GM18867 (cell line): Measurements from ENCODE around the gene CSGALNACT2.

Experiments used
- ATAC-seq: cut with Tn5 transposase; IDR thresholded peaks from one replicate; pipeline ENCODE4 v1.9.1; 2021; ENCODE audit warnings: mild to moderate bottlenecking, moderate library complexity; ENCODE audit not compliant: unreplicated experiment

CSGALNACT2 gene

DNA sequence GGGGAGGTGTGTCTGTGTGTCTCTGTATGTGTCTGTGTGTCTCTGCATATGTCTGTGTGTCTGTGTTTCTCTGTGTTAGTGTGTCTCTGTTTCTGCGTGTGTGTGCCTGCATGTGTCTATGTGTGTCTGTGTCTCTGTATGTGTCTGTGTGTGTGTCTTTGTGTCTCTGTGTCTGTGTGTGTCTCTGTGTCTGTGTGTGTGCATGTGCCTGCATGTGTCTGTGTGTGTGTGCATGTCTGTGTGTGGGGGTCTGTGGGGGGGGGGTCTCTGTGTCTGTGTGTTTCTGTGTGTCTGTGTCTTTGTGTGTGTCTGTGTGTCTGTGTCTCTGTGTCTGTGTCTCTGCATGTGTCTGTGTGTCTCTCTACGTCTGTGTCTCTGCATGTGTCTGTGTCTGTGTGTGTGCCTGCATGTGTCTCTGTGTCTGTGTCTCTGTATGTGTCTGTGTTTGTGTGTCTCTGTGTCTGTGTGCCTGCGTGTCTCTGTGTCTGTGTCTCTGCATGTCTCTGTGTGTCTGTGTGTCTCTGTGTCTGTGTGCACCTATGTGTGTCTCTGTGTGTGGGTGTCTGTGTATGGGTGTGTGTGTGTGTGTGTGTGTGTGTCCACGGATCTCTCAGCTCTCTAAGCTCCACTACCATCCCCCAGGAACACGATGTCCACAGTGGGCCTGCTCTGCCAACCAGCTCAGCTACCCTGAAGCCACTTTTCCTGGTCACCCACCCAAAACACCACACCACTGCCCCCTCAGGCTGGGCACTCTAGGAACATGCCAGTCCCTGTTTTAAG, 87.0 kb downstream of the CSGALNACT2 start:
- no peak for ATAC-seq

- no peak for ATAC-seq
Measured at GRCh38 chr10:43225787-43226153, 87.5 kb downstream of the CSGALNACT2 start.

GRCh38 chr10:43226441-43226840, 88.2 kb downstream of the CSGALNACT2 start:
- ATAC-seq = no peak

DNA sequence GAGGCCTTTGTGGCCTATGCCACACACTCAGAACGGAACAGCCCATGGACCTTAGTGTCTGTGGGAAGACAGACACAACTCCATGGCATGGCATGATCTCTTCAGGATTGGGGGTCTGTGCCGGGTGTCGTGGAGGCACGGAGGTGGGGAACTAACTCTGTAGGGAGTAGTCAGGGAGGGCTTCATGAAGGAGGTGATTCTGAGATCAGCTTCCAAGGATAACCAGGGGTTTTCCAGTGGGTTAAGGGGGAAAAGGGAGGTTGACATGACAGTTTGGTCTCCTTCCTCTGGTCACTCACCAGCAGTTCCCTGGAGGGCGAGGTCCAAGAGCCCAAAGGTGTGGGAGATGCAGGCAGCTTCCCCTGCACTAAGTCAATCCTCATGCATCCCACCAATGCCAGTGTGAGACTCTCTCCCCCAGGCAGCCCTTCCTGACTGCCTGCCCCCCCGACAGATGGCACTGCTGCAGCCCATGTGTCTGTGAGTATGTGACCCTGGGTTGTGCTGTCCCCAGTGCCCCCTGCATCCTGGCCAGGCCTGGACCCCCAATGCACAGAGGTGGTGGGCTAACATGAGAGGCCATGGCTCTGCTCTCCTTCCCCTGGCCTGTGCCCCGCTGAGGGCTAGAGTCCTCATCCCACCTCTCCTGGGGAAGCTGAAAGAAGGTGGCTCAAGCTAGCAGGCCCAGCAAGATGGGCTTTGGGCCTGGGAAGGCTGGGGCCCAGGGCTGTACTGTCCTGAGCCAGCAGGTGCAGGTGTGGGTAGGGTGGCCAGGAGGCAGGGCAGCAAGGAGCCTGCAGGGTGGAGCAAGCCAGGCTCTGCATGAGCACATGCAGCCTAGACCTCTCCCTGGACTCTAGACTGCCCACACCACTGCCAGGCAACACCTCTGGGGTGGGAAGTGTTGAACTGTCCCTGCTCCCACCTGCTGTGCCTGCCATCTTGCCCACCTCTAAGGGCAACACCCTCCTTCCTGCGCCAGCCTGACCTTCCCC, 88.9 kb downstream of the CSGALNACT2 start:
- no peak for ATAC-seq

DNA sequence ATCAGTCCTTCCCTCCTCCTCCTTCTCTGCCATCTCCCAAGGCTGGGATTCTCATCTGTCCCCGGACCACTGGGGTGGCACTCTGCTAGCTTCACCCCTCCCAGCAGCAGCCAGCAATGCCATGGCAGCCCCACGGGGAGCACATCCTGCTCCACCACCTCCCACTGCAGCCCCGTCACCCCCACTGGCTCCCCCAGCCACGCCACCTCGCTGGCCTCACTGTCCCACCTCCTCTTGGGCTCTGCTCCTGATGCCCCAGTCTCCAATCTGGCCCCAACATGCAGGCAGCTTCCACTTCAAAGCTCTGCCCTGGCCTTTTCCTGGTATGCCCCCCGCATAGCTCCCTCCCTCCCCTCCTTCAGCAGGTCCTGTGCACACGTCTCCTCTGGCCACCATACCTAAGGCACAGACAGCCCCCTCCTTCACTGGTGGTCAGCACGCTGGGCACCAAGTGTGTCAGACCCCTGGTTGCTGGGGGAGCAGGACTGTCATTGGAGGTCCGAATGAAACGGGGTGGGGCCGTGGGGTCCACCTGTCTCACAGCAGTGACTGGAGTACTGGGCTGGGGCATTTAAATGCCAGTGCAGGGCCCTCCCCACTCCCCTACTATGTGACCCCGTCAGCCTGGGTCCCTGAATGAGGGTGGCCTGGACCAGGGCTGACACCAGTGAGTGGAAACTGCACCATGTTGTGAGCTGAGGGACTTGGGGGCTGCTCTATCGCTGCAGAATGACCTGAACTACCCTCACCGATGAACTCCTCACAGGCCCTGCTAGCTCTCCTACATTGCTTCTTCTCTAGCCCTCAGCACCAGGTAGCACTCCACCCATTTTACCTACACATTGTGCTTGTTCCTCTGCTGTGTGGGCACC, 89.9 kb downstream of the CSGALNACT2 start:
- no peak for ATAC-seq

DNA sequence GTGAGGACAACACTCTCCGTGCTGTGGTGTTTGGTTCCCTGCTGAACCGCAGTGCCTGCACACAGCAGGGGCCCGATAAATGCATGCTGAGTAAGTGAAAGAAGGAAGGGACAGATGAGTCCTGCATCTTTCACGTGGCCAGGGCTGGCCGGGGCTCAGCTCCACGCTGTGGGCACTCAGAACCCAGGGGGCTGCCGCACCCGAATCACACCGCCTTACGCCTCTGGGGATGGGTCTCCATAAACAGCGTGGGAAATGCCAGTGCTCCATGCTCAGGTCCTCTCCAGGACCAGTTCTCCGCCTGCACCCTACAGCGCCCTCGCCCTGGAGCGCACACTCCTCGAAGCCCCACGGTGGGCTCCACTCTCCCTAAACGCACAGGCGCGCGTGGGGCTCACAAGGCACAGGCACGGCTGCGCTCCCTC, 90.5 kb downstream of the CSGALNACT2 start:
- ATAC-seq = no peak

DNA sequence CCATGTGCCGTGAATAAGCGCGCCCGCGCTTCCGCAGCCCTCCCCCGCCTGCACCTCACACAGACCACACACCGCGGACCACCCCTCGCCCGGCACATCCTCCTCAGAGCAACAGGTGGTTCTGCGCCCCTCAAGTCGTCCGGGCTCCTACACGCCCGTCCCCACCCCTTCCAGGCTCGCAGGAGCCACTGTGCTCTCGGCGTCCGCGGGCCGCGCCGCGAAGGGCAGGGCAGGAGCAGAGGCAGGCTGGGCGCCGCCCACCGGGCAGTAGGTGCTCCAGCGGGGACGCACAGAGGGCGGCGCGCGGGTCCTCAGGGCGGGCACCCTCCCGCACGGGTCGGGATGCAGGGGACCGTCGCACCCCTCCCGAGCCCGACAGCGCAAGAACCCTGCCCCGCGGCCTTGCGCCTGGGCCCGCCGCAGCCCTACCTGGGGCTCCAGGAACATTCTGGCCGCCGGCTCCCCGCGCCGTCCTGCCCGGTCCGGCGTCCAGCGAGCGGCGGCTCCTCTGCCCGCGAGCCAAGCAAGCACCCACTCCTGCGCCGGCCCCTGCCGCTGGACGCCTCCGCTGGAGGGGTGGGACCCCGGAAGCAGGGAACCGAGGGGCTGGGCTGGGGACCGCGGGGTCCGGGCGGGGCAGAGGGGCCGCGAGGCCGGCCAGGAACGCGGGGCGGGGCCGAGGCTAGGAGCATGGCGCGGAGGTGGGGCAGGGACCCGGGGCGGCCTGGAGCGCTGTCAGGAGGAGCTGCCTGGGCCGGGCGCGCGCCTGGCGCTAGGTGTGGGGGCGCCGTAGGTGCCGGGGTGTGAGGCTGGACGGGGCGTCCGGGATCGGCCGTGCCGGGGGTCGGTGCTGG, 91.2 kb downstream of the CSGALNACT2 start:
- no peak for ATAC-seq

- no peak for ATAC-seq
Measured at GRCh38 chr10:43230101-43230908, 92.1 kb downstream of the CSGALNACT2 start.

DNA sequence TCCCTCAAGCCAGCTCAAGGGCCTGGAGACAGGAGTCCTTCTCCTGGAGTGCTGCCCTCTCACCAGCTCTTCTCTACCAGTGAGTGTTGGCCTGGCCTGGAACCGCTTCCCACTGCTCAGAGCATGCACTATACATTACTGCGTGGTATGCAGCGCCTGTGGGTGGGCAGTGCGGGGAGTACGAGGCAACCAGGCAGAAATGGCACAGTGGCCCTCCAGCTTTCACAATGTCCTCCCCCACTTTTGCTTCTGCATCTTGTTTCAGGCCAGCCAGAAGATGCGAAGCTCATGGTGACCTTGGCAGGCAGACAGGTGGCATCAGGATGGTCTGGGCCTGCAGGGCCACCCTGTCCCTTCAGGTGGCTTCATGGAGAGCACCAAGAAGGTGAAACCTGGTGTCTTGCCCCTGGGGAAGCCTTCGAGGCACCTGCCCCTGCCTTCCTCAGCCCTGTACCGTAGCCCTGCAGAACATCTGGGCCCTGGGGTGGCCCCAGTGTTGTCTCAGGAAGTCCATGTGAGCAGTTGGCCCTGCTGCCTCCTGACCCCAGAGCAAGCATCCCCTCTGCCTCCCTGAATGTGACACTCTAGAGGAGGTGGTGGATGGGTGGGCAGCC, 92.8 kb downstream of the CSGALNACT2 start:
- no peak for ATAC-seq

GRCh38 chr10:43231523-43232078, 93.4 kb downstream of the CSGALNACT2 start:
- ATAC-seq = no peak

DNA sequence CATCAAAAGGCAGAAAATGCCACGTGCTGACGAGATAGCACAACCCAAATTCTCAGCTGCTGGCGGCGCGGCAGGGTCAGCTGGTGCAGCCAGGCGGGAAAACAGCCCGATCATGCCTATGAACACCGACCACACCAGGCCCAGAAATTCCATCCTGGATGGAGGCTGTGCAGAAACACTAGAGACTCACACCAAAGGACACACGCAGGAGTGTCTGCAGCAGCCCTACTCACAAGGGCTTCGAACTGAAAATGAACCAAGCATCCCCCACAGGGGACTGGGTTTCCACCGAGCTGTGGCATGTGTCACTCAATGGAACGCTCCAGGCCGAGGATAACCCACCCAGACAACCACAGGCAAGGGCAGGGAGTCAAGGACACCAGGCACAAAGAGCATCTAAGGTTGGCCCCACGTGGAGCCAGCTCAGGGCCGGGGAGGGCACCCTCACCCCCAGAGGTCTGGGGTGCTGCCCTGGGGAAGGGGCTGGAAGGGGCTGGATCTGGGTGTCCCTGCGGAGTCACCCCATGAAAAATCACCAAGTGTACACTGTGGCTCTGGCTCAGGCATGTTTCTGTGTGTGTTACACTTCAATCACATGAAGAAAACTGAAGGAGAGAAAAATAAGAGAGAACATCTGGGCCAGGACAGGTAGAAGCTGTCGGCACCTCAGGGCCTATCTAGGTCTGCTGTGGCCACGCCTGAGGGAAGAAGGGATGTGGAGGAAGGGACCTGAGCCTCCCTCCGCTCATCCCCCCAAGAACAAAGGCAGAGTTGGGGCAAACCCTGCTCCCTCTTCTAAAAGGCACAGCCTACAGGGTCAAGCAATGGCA, 95.6 kb downstream of the CSGALNACT2 start:
- no peak for ATAC-seq

- ATAC-seq = no peak
Measured at GRCh38 chr10:43234471-43235041, 96.3 kb downstream of the CSGALNACT2 start.
